ENCODE data around the gene CNPY3.
"Not testable (repeated sequence)": the region's sequence is repeated elsewhere in the genome, so short reads cannot be mapped to it uniquely, and the experiment has no call there.

Gene CNPY3

GRCh38 chr6:42928986-42929820, at the start of gene CNPY3:
Gene CNPY3 (plus strand): TSS chr6:42929480. CDS start chr6:42929571, 91 bp downstream.
- peak; percentile 98 for DNase-seq

GRCh38 chr6:42880240-42880817, 49.0 kb upstream of the CNPY3 start:
- DNase-seq, result not testable (repeated sequence)

- not testable (repeated sequence) for DNase-seq
Observed at GRCh38 chr6:42880871-42881270, 48.4 kb upstream of the CNPY3 start.

GRCh38 chr6:42885702-42886101, 43.6 kb upstream of the CNPY3 start:
- no peak for DNase-seq

GRCh38 chr6:42888201-42888600, 41.1 kb upstream of the CNPY3 start:
- not testable (repeated sequence) for DNase-seq

GRCh38 chr6:42889815-42890214, 39.5 kb upstream of the CNPY3 start:
- no peak for DNase-seq

GRCh38 chr6:42890311-42891198, 38.7 kb upstream of the CNPY3 start:
- peak; percentile 78 for DNase-seq

GRCh38 chr6:42891199-42891722, 38.0 kb upstream of the CNPY3 start:
- no peak for DNase-seq

GRCh38 chr6:42894041-42894828, 35.0 kb upstream of the CNPY3 start:
- not testable (repeated sequence) for DNase-seq

GRCh38 chr6:42896178-42896719, 33.0 kb upstream of the CNPY3 start:
- DNase-seq, result no peak

GRCh38 chr6:42898891-42899361, 30.4 kb upstream of the CNPY3 start:
- peak; percentile 41 for DNase-seq

GRCh38 chr6:42899871-42900270, 29.4 kb upstream of the CNPY3 start:
- no peak for DNase-seq

- peak; percentile 48 for DNase-seq
Observed at GRCh38 chr6:42901538-42901957, 27.7 kb upstream of the CNPY3 start.

GRCh38 chr6:42902429-42903263, 26.6 kb upstream of the CNPY3 start:
- not testable (repeated sequence) for DNase-seq

- DNase-seq, result no peak
Observed at GRCh38 chr6:42904467-42904866, 24.8 kb upstream of the CNPY3 start.

GRCh38 chr6:42907336-42907735, 21.9 kb upstream of the CNPY3 start:
- DNase-seq, result no peak

- DNase-seq, result no peak
Observed at GRCh38 chr6:42909835-42910234, 19.4 kb upstream of the CNPY3 start.

GRCh38 chr6:42911171-42912021, 17.9 kb upstream of the CNPY3 start:
- no peak for DNase-seq

GRCh38 chr6:42914546-42914945, 14.7 kb upstream of the CNPY3 start:
- no peak for DNase-seq

GRCh38 chr6:42915732-42916131, 13.5 kb upstream of the CNPY3 start, which contains the start of gene PTCRA:
Gene PTCRA (plus strand): TSS chr6:42916053. CDS start chr6:42916070, 17 bp downstream.
- no peak for DNase-seq

All from NK-92 treated with Interleukin-12 subunit alpha and Interleukin-12 subunit beta, amount 100 ng/mL, for 24 hours (cell line).